GM12891 (cell line): Measurements from ENCODE around the gene QRSL1.

Experiments
- POLR2A ChIP-seq: IDR thresholded peaks from 2 replicates; pipeline ENCODE4 v1.6.1; 2011; ENCODE audit warnings: low read depth, low read length, control low read depth
- POLR2AphosphoS5 ChIP-seq: IDR thresholded peaks from 2 replicates; pipeline ENCODE4 v1.6.1; 2011; ENCODE audit warnings: low read depth, low read length, control low read depth
- POU2F2 ChIP-seq: IDR thresholded peaks from 2 replicates; pipeline ENCODE4 v1.6.1; 2011; ENCODE audit warnings: low read depth, mild to moderate bottlenecking, control low read depth, low read length, moderate library complexity
- SPI1 ChIP-seq: IDR thresholded peaks from 2 replicates; pipeline ENCODE4 v1.6.1; 2011; ENCODE audit warnings: low read depth, low read length, control low read depth
- TAF1 ChIP-seq: IDR thresholded peaks from 2 replicates; pipeline ENCODE4 v1.6.1; 2011; ENCODE audit warnings: low read depth, low read length, control low read depth

DNA sequence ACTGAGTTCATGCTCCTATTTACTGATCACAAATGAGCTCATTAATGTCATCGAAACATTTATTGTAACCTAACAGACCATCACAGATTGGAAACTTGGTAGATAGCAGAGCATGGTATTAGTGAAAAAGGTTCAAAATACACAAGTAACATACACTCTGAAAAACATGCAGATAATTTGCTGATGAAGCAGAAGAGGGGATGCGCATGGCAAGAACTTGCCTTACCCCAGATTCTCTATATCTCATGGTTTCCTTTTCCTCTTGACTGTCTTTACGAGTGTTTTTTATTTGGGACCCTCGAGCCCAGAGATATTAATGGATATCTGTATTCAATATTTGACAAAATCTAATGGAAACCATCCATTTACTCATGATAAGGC is 37.6 kb downstream of the QRSL1 start:
- TF ChIP-seq POLR2AphosphoS5 (no peak), POLR2A (no peak), TAF1 (no peak), POU2F2 (no peak), SPI1 (no peak)
